GM12878 (cell line): Measurements from ENCODE around the gene SLC25A45. TPM values are rescaled to one million over a fixed set of nuclear protein-coding genes. Genes with fewer than 3 reads are reported as not detected.

Source experiments
- ATAC-seq: fragments of 200-7000 bp; cut with Tn5 transposase; 3 replicates; pipeline ENCODE4 v1.9.1; 2020; ENCODE audit warnings: mild to moderate bottlenecking, moderate library complexity
- BruUV-seq: library from RNA; stranded (reverse); fragments of 400-500 nt; replicated peaks from 2 replicates; lab custom pipeline; 2021; lab: Mats Ljungman, UMichigan
- CTCF ChIA-PET: fragments of 300-600 bp; sonication (Branson Sonifier 250); formaldehyde crosslinking; extraction: SDS; loops from one replicate; lab custom pipeline; 2021; ENCODE audit warnings: inconsistent platforms; lab: Yijun Ruan, JAX
- POLR2A ChIA-PET: fragments of 350-600 bp; formaldehyde crosslinking; extraction: SDS; loops from one replicate; lab custom pipeline; 2021; ENCODE audit warnings: inconsistent platforms; lab: Charles Lee
- RAD21 ChIA-PET: fragments of 300-600 bp; sonication (Branson Sonifier 250); formaldehyde crosslinking; loops from one replicate; lab custom pipeline; 2023; ENCODE audit warnings: antibody characterized with exemption; ENCODE audit not compliant: unreplicated experiment; lab: Charles Lee
- SMC1A ChIA-PET: fragments of 300-600 bp; sonication (Branson Sonifier 250); formaldehyde crosslinking; loops from one replicate; lab custom pipeline; 2023; ENCODE audit not compliant: unreplicated experiment, uncharacterized antibody; lab: Charles Lee
- DNase-seq: peaks from one replicate; pipeline ENCODE4 v3.0.0-alpha.2; 2011; ENCODE audit warnings: low read depth, low spot score
- FAIRE-seq: peaks from 3 replicates; lab custom pipeline; 2011; peaks lifted over from hg19 to GRCh38; lab: Jason Lieb, UNC
- H2AFZ ChIP-seq: 2 replicates; pipeline ENCODE4 v1.6.0; 2011; ENCODE audit warnings: low read depth, low read length, control low read depth; ENCODE audit not compliant: control insufficient read depth
- H3K27ac ChIP-seq: 2 replicates; pipeline ENCODE4 v1.5.1; 2011; ENCODE audit warnings: control low read depth; ENCODE audit not compliant: control insufficient read depth, insufficient read depth
- H3K27me3 ChIP-seq, 2 experiments: replicated peaks in 1 of 2; 2 replicates each; pipeline versions ENCODE4 v1.6.0 to v1.6.1; 2011; ENCODE audit warnings: low read length in 1 of 2; ENCODE audit not compliant: control insufficient read depth in 2 of 2, insufficient read depth in 2 of 2
- H3K36me3 ChIP-seq, 2 experiments: 2 replicates each; pipeline ENCODE4 v1.5.1; 2011; ENCODE audit warnings: low read length in 1 of 2; ENCODE audit not compliant: control insufficient read depth in 2 of 2, insufficient read depth in 2 of 2
- H3K4me1 ChIP-seq: 2 replicates; pipeline ENCODE4 v1.6.1; 2011; ENCODE audit warnings: mild to moderate bottlenecking, low read length, moderate library complexity, mixed read lengths; ENCODE audit not compliant: control insufficient read depth, insufficient read depth
- H3K4me2 ChIP-seq: 2 replicates; pipeline ENCODE4 v1.6.0; 2011; ENCODE audit warnings: control low read depth; ENCODE audit not compliant: control insufficient read depth, insufficient read depth
- H3K4me3 ChIP-seq: fragments of 200-600 bp; sonication (generic); 2 replicates; pipeline ENCODE4 v1.5.1; 2016
- H3K79me2 ChIP-seq: 2 replicates; pipeline ENCODE4 v1.6.0; 2011; ENCODE audit warnings: low read length; ENCODE audit not compliant: control insufficient read depth, insufficient read depth
- H3K9ac ChIP-seq: 2 replicates; pipeline ENCODE4 v1.8.0; 2011; ENCODE audit warnings: low read length, control low read depth, mixed read lengths; ENCODE audit not compliant: control insufficient read depth, insufficient read depth
- H3K9me3 ChIP-seq: replicated peaks from 3 replicates; pipeline ENCODE4 v1.5.1; 2011; ENCODE audit warnings: mild to moderate bottlenecking, low read length; ENCODE audit not compliant: control insufficient read depth, insufficient read depth
- H4K20me1 ChIP-seq: 2 replicates; pipeline ENCODE4 v1.6.0; 2011; ENCODE audit not compliant: control insufficient read depth, insufficient read depth
- CBX5 ChIP-seq: sonication (generic); IDR thresholded peaks from 2 replicates; pipeline ENCODE4 v1.6.1; 2016; ENCODE audit warnings: low read depth, moderate library complexity, mild to moderate bottlenecking, inconsistent platforms
- CHD4 ChIP-seq: fragments of 200-600 bp; sonication (generic); IDR thresholded peaks from 2 replicates; pipeline ENCODE4 v1.6.1; 2016; ENCODE audit warnings: mild to moderate bottlenecking
- ELK1 ChIP-seq: IDR thresholded peaks from 2 replicates; pipeline ENCODE4 v1.6.1; 2012; ENCODE audit warnings: low read depth, low read length, improper control_type of control experiment
- FOXK2 ChIP-seq: fragments of 450-650 bp; IDR thresholded peaks from 2 replicates; pipeline ENCODE4 v1.6.1; 2017; ENCODE audit warnings: mild to moderate bottlenecking, moderate library complexity
- FOXM1 ChIP-seq: IDR thresholded peaks from 2 replicates; pipeline ENCODE4 v1.6.1; 2012; ENCODE audit warnings: low read depth, mild to moderate bottlenecking, inconsistent platforms, low read length, moderate library complexity
- JUND ChIP-seq: IDR thresholded peaks from 2 replicates; pipeline ENCODE4 v1.6.1; 2012; ENCODE audit warnings: low read depth, mild to moderate bottlenecking, low read length, improper control_type of control experiment, moderate library complexity
- POU2F2 ChIP-seq: IDR thresholded peaks from 3 replicates; pipeline ENCODE4 v1.6.1; 2011; ENCODE audit warnings: low read depth, mild to moderate bottlenecking, low read length, borderline replicate concordance
- RAD51 ChIP-seq: fragments of 450-650 bp; IDR thresholded peaks from 2 replicates; pipeline ENCODE4 v1.6.1; 2016; ENCODE audit warnings: moderate library complexity, mild to moderate bottlenecking, inconsistent platforms
- SIX5 ChIP-seq: IDR thresholded peaks from 2 replicates; pipeline ENCODE4 v1.6.1; 2011; ENCODE audit warnings: mild to moderate bottlenecking, low read depth, low read length, moderate library complexity; ENCODE audit not compliant: severe bottlenecking
- STAT3 ChIP-seq: IDR thresholded peaks from 2 replicates; pipeline ENCODE4 v1.6.1; 2011; ENCODE audit warnings: low read depth, low read length, improper control_type of control experiment
- TARDBP ChIP-seq: IDR thresholded peaks from 2 replicates; pipeline ENCODE4 v1.6.1; 2016; ENCODE audit warnings: borderline replicate concordance
- YY1 ChIP-seq: IDR thresholded peaks from 2 replicates; pipeline ENCODE4 v1.6.1; 2011; ENCODE audit warnings: low read depth, mild to moderate bottlenecking, low read length
- ZBTB4 ChIP-seq: fragments of 450-650 bp; formaldehyde crosslinking; IDR thresholded peaks from 2 replicates; pipeline ENCODE4 v1.4.0; 2022; ENCODE audit warnings: mild to moderate bottlenecking, moderate library complexity
- ZNF622 ChIP-seq: fragments of 450-650 bp; IDR thresholded peaks from 2 replicates; pipeline ENCODE4 v1.6.1; 2017; ENCODE audit warnings: mild to moderate bottlenecking, inconsistent platforms
- WGBS: methylation state at CpG from one replicate; pipeline ENCODE4 v1.1.6; 2016; ENCODE audit warnings: low lambda C conversion rate; ENCODE audit not compliant: insufficient replicate concordance, insufficient coverage; ENCODE audit errors: missing lambda C conversion rate; 5-methylcytosine and 5-hydroxymethylcytosine counted together
- in situ Hi-C: fragments of 300-500 bp; cut with MboI; formaldehyde crosslinking; loops from 9 replicates; pipeline ENCODE4 v1.14.3; 2018; ENCODE audit warnings: mixed read lengths
- intact Hi-C: fragments of 100-400 bp; cut with micrococcal nuclease; formaldehyde crosslinking; loops from one replicate; pipeline ENCODE4 v1.14.2; 2022; ENCODE audit not compliant: unreplicated experiment
- polyA plus RNA-seq, 11 experiments: library from polyadenylated mRNA; depleted of rRNA in 4 of 11; unstranded in 6 of 11; stranded (reverse) in 5 of 11; fragments of >200 nt; fragmentation: Nextera tagmentation in 4 of 11; fragmentation: Illumina TruSeq in 1 of 11; extraction: Ambion mirVana in 4 of 11; extraction: Trizol in 1 of 11; gene quantifications; 1 replicate in 1 of 11; 2 replicates in 10 of 11; pipeline versions ENCODE4 v1.2.1 to v1.2.3, GENCODE V29; 2011 to 2016; ENCODE audit warnings: inconsistent platforms in 2 of 11, missing spikeins in 2 of 11, low read depth in 1 of 11
- total RNA-seq, 4 experiments: library from RNA; depleted of rRNA in 3 of 4; stranded (reverse); fragments of >200 nt in 3 of 4; fragmentation: Illumina TruSeq in 1 of 4; extraction: Trizol in 1 of 4; gene quantifications; 2 replicates each; pipeline versions ENCODE4 v1.2.1 to v1.2.3, GENCODE V29; 2013 to 2021
- TF ChIP-seq, protein P1 (sequence below): fragments of 450-650 bp; conservative IDR thresholded peaks from 2 replicates; pipeline ENCODE4 v1.6.1; 2017; ENCODE audit warnings: mild to moderate bottlenecking, moderate library complexity
- TF ChIP-seq, protein P2 (sequence below), 3 experiments: IDR thresholded peaks in 2 of 3; conservative IDR thresholded peaks in 1 of 3; 2 replicates each; pipeline ENCODE4 v1.5.1; 2011; ENCODE audit warnings: low read depth in 3 of 3, low read length in 3 of 3, mild to moderate bottlenecking in 3 of 3, control low read depth in 2 of 3, moderate library complexity in 2 of 3, inconsistent platforms in 1 of 3, mixed read lengths in 1 of 3; ENCODE audit not compliant: control insufficient read depth in 2 of 3, insufficient read depth in 1 of 3; ENCODE audit errors: extremely low read depth in 1 of 3

Gene SLC25A45
- total and polyA plus RNA-seq, 10 of the 15 experiments (the other 5 are each of a cell fraction or from before 2014, with no cell fraction given): 4.1 to 35.2 (median 20.3) TPM

GRCh38 chr11:65395961-65396530, 13.6 kb upstream of the SLC25A45 start:
- intact Hi-C loops (no loop called here), in situ Hi-C loops (no loop called here)
- H3K4me3 ChIP-seq: no peak overlapping the region
- TF ChIP-seq CBX5: no peak
- no peak for TF ChIP-seq ZNF622
- no peak for TF ChIP-seq JUND
- TF ChIP-seq, protein P1, sequence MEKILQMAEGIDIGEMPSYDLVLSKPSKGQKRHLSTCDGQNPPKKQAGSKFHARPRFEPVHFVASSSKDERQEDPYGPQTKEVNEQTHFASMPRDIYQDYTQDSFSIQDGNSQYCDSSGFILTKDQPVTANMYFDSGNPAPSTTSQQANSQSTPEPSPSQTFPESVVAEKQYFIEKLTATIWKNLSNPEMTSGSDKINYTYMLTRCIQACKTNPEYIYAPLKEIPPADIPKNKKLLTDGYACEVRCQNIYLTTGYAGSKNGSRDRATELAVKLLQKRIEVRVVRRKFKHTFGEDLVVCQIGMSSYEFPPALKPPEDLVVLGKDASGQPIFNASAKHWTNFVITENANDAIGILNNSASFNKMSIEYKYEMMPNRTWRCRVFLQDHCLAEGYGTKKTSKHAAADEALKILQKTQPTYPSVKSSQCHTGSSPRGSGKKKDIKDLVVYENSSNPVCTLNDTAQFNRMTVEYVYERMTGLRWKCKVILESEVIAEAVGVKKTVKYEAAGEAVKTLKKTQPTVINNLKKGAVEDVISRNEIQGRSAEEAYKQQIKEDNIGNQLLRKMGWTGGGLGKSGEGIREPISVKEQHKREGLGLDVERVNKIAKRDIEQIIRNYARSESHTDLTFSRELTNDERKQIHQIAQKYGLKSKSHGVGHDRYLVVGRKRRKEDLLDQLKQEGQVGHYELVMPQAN: no peak
- TF ChIP-seq SIX5: no peak
- no peak for TF ChIP-seq TARDBP
- TF ChIP-seq YY1: no peak
- no peak for TF ChIP-seq RAD51
- no peak for TF ChIP-seq FOXK2
- TF ChIP-seq FOXM1: no peak
- no peak for TF ChIP-seq ELK1
- no peak for TF ChIP-seq ZBTB4 (CRISPR knock-in tag)
- TF ChIP-seq STAT3: no peak
- TF ChIP-seq POU2F2: no peak
- TF ChIP-seq CHD4: no peak
- TF ChIP-seq, protein P2, sequence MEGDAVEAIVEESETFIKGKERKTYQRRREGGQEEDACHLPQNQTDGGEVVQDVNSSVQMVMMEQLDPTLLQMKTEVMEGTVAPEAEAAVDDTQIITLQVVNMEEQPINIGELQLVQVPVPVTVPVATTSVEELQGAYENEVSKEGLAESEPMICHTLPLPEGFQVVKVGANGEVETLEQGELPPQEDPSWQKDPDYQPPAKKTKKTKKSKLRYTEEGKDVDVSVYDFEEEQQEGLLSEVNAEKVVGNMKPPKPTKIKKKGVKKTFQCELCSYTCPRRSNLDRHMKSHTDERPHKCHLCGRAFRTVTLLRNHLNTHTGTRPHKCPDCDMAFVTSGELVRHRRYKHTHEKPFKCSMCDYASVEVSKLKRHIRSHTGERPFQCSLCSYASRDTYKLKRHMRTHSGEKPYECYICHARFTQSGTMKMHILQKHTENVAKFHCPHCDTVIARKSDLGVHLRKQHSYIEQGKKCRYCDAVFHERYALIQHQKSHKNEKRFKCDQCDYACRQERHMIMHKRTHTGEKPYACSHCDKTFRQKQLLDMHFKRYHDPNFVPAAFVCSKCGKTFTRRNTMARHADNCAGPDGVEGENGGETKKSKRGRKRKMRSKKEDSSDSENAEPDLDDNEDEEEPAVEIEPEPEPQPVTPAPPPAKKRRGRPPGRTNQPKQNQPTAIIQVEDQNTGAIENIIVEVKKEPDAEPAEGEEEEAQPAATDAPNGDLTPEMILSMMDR (IDR thresholded peaks at IDR 0.05 in 2 of 3, conservative IDR thresholded peaks at IDR 0.05 in 1 of 3; ENCODE audit: control insufficient read depth in 2 of 3, extremely low read depth in 1 of 3, insufficient read depth in 1 of 3, low read depth in 3 of 3, low read length in 3 of 3): no peak
- ChIA-PET POLR2A (no interaction called here), CTCF (no interaction called here), SMC1A (no interaction called here), RAD21 (no interaction called here)
- no peaks in the 10 kb centered on the region for H3K27me3 ChIP-seq
- H4K20me1 ChIP-seq: no peaks in the 10 kb centered on the region
- 87% methylated on average over 15 of the region's 15 CpGs for WGBS
- ATAC-seq (no peak), DNase-seq (no peak), FAIRE-seq (no peak)
- no peak overlapping the region for H3K9ac ChIP-seq
- no peak overlapping the region for H3K27ac ChIP-seq
- BruUV-seq: no TSS peak
- H3K9me3 ChIP-seq: no peaks in the 10 kb centered on the region
- H3K79me2 ChIP-seq: peaks cover 5% of the 10 kb centered on the region
- peaks cover 8 to 46% of the 10 kb centered on the region in 2 experiments for H3K36me3 ChIP-seq
- peaks cover 2% of the 10 kb centered on the region for H3K4me1 ChIP-seq
- no peak overlapping the region for H3K4me2 ChIP-seq
- no peak overlapping the region for H2AFZ ChIP-seq
